LNCAP (cell line): ENCODE data around the gene TEX53.

ENCODE experiments used
- CTCF ChIP-seq: fragments of 450-650 bp; IDR thresholded peaks from 2 replicates; pipeline ENCODE4 v1.5.1; 2017; ENCODE audit warnings: mild to moderate bottlenecking

TEX53 gene

GRCh38 chr9:114621561-114621960 is 36.0 kb downstream of the TEX53 start:
- no peak for TF ChIP-seq CTCF

GRCh38 chr9:114619191-114619761 is 38.3 kb downstream of the TEX53 start:
- no peak for TF ChIP-seq CTCF

GRCh38 chr9:114616684-114617520 is 40.7 kb downstream of the TEX53 start:
- no peak for TF ChIP-seq CTCF

- no peak for TF ChIP-seq CTCF
Measured at GRCh38 chr9:114614373-114614772, 43.2 kb downstream of the TEX53 start.

GRCh38 chr9:114613919-114614318 is 43.7 kb downstream of the TEX53 start:
- TF ChIP-seq CTCF, result no peak

- no peak for TF ChIP-seq CTCF
Measured at GRCh38 chr9:114613087-114613486, 44.5 kb downstream of the TEX53 start.

GRCh38 chr9:114612272-114612923 is 45.2 kb downstream of the TEX53 start:
- TF ChIP-seq CTCF, result no peak
